Astrocyte of the cerebellum (primary cell): ENCODE measurements around the gene PTCHD1.

Source experiments
- DNase-seq: peaks from one replicate; pipeline ENCODE4 v3.0.0-alpha.2; 2011; ENCODE audit warnings: low read depth
- H3K4me3 ChIP-seq: 2 replicates; pipeline ENCODE4 v1.5.1; 2011; ENCODE audit warnings: mild to moderate bottlenecking, low read depth, low read length, moderate library complexity
- in situ Hi-C: cut with HindIII; loops from 2 replicates; pipeline ENCODE4 v1.10.0; 2017; ENCODE audit warnings: low sequenced_read_pairs
- TF ChIP-seq, protein P1 (sequence below): IDR thresholded peaks from 2 replicates; pipeline ENCODE4 v1.5.1; 2012; ENCODE audit warnings: low read length, low read depth, moderate library complexity, mild to moderate bottlenecking; ENCODE audit errors: missing control alignments

Gene PTCHD1

DNA sequence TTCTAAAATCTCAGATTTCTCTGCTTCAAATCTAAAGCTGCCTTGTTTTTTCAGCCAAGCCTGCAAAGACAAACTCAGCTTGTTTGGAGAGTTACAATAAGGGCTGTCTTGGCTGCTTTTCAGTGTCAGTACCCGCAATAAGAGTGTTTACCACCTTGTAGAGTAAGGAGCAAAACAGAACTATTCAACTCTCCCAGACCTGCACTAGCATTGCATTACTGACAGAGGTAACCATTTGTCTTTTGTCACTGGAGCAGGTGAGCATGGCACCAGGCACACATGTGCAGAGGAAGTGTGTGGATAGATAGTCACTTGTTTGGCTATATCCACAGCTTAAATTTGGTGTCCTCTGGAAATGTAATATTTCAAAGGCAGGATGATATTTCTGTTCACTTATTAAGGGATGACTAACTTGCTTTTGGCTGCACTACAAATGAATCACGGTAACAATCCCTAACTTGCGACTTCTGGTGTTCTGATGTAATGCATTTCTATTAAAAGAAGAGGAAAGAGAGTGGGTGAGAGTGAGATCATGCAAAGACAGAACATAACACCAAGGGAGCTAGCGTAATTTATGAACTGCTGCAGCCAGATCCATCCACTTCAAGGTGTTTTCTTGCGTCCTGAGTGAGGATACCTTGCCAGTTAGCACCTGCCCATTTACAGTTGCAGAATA is 38.6 kb downstream of the PTCHD1 start:
- H3K4me3 ChIP-seq: no peak overlapping the region
- peak; percentile 64 for DNase-seq
- TF ChIP-seq, protein P1, sequence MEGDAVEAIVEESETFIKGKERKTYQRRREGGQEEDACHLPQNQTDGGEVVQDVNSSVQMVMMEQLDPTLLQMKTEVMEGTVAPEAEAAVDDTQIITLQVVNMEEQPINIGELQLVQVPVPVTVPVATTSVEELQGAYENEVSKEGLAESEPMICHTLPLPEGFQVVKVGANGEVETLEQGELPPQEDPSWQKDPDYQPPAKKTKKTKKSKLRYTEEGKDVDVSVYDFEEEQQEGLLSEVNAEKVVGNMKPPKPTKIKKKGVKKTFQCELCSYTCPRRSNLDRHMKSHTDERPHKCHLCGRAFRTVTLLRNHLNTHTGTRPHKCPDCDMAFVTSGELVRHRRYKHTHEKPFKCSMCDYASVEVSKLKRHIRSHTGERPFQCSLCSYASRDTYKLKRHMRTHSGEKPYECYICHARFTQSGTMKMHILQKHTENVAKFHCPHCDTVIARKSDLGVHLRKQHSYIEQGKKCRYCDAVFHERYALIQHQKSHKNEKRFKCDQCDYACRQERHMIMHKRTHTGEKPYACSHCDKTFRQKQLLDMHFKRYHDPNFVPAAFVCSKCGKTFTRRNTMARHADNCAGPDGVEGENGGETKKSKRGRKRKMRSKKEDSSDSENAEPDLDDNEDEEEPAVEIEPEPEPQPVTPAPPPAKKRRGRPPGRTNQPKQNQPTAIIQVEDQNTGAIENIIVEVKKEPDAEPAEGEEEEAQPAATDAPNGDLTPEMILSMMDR: no peak
- in situ Hi-C loops: no loop called here

DNA sequence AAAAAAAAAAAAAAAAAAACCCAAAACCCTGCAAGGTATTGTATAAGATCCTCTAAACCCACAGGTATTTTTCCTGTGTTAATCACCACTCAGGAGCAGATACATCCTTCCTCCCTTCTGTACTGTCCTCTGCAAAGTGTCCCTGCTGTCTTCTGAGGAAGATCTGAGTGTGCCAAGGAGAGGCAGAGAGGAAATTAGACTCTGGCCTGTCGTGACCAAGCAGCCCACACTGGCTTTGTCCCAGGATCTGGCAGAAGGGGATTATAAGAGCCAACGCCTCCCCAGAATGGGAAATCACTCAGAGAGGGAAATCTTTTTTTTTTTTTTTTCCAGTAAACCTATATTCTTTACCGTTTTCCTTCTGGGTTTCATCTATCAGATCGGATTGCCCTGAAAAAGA is 39.6 kb downstream of the PTCHD1 start:
- no peak overlapping the region for H3K4me3 ChIP-seq
- no peak for DNase-seq
- TF ChIP-seq, protein P1: no peak
- in situ Hi-C loops: no loop called here

DNA sequence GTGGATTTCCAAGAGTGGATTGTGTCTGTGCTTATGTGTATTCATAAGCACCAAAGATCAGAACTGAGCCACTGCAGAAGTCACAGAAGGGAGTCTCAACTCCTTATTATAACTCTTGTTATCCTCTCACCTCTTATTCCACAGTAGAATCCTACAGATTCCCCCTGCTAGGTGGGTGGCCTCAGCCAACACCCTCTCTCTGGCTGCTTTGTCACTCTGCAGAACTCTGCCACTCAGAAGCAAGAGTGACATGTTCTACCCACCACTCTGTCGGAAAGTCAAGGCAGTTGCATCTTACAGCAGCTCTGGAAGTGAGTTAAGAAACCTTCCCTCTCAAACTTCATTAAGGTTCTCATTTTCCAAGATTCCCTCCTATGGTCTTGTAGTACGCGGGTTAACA is 41.9 kb downstream of the PTCHD1 start:
- TF ChIP-seq, protein P1: no peak
- DNase-seq: no peak
- no peak overlapping the region for H3K4me3 ChIP-seq
- in situ Hi-C loops: no loop called here

DNA sequence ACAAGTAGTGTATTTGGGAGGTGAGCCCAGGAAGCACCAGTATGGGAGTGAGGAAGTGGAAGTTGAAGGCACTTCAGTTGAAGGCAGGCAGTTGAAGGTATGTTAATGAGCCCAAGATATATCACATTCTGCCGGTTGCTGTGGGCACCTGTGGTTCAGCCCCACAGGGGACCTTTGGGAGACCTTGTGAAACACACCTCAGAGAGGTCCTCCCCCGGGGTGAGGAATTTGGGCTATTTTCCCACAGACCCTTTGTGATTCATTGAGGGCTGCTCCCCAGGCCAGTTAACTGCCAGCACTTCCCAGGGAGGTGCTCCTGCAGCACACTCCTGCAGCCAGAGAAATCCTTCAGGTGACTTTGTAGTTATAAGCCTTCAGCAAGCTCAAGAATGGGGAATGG is 45.9 kb downstream of the PTCHD1 start:
- TF ChIP-seq, protein P1: no peak
- DNase-seq: no peak
- H3K4me3 ChIP-seq: no peak overlapping the region
- in situ Hi-C loops: no loop called here

DNA sequence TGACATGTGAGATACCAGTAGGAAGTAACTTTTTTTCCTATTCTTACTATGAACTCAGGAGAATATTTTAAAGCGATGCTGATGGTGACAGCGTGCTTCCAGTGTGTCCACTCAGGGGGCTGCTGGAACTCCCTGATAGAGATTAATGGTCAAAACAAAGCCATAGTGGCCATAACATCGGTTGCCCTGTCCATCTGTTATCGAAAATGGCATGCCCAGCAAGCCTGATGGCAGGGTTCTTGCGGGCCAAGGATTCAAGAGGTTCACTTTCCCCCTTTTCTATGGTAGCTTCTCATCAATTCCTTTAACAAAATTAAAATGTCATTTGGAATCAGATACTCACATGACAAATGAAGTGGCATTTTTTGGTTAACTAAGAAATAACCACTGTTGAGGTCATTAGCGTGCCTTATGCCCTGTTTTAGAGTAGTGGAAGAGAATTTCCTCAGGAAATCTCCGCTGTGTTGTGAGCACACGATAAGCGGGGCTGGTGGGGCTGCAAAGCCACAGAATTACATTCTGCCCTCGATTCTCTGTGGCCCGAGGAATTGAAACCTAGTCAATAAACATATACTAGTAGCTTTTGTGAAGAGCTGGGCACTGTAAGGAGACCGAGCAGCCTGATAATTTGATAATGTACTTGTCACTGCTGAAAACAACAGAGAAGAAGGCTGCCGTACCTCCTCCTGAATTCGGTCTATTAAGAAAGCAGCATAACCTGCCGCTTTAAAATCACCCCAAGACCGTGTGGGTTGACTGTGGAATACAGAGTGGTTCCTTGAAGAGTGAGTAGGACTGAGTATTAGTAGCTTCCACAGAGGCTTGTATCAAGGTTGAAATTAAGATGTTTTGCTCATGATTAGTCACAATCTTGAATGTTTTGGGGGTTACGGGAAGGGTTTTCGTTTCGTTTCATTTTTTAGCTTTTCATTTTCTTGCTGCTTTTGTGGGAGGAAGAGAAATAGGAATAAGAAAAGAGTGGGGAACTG is 46.7 kb downstream of the PTCHD1 start:
- H3K4me3 ChIP-seq: no peak overlapping the region
- TF ChIP-seq, protein P1: no peak
- in situ Hi-C loops: no loop called here
- no peak for DNase-seq

DNA sequence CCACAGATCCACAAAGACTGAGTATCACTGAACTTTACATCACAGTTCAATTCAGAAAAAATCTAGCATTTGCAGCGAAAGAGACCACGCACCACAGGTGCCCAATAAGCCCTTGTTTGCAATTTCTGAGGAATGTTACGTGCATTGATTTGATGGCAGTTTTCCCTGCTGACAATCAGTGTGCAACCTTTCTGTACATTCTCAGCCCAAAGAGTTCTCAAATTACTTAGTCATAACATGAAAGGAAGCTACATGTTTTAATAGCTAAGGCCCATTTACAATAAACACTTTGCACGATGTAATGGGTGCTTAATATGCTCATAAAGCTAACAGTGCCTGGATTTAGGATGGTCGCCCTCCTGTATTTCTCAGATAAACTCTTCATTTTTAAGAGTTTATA is 47.9 kb downstream of the PTCHD1 start:
- H3K4me3 ChIP-seq: no peak overlapping the region
- TF ChIP-seq, protein P1: no peak
- in situ Hi-C loops: no loop called here
- no peak for DNase-seq
